Measurements from ENCODE around the gene TELO2. TPM values are rescaled to one million over a fixed set of nuclear protein-coding genes. Genes with fewer than 3 reads are reported as not detected.

Gene TELO2
- polyA plus RNA-seq, 2 of the 4 experiments (the other 2 are of a cell fraction): 10.6 to 34.8 TPM

- no peak for ATAC-seq
- Histone ChIP-seq H3K27ac (no peak overlapping the region), H3K4me3 (no peak overlapping the region), H3K4me2 (no peak overlapping the region), H3K4me1 (peaks cover 3% of the 10 kb centered on the region; the same call in 1 of the 3 replicates), H3K9me3 (no peaks in the 10 kb centered on the region)
- CTCF ChIA-PET: interaction anchor here (0.8 kb wide), 1 partner anchor 409 kb away, joined by 3 read pairs; no protein-coding TSS in a partner anchor
- FAIRE-seq: no peak
- POLR2A ChIA-PET: no interaction called here
- no peak for TF ChIP-seq TFCP2L1 (CRISPR knock-in tag; IDR thresholded peaks at IDR 0.05)
- no peak for TF ChIP-seq RAD21 (conservative IDR thresholded peaks at IDR 0.05 in 1 of 2, IDR thresholded peaks at IDR 0.05 in 1 of 2)
- no peak for TF ChIP-seq FOSL2 (IDR thresholded peaks at IDR 0.05)
- TF ChIP-seq FOSL2 (CRISPR knock-in tag; IDR thresholded peaks at IDR 0.05): no peak
- no peak for TF ChIP-seq ESRRA (IDR thresholded peaks at IDR 0.05; ENCODE audit: borderline replicate concordance, low read length)
- no peak for TF ChIP-seq HOXA7 (CRISPR knock-in tag; IDR thresholded peaks at IDR 0.05)
- no peak for TF ChIP-seq RCOR1 (IDR thresholded peaks at IDR 0.05; ENCODE audit: low read depth, low read length)
- TF ChIP-seq, protein P1, sequence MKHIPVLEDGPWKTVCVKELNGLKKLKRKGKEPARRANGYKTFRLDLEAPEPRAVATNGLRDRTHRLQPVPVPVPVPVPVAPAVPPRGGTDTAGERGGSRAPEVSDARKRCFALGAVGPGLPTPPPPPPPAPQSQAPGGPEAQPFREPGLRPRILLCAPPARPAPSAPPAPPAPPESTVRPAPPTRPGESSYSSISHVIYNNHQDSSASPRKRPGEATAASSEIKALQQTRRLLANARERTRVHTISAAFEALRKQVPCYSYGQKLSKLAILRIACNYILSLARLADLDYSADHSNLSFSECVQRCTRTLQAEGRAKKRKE (CRISPR knock-in tag; IDR thresholded peaks at IDR 0.05; ENCODE audit: low read depth): no peak
- TF ChIP-seq, protein P2, sequence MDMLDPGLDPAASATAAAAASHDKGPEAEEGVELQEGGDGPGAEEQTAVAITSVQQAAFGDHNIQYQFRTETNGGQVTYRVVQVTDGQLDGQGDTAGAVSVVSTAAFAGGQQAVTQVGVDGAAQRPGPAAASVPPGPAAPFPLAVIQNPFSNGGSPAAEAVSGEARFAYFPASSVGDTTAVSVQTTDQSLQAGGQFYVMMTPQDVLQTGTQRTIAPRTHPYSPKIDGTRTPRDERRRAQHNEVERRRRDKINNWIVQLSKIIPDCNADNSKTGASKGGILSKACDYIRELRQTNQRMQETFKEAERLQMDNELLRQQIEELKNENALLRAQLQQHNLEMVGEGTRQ (IDR thresholded peaks at IDR 0.05): no peak
- TF ChIP-seq, protein P3, sequence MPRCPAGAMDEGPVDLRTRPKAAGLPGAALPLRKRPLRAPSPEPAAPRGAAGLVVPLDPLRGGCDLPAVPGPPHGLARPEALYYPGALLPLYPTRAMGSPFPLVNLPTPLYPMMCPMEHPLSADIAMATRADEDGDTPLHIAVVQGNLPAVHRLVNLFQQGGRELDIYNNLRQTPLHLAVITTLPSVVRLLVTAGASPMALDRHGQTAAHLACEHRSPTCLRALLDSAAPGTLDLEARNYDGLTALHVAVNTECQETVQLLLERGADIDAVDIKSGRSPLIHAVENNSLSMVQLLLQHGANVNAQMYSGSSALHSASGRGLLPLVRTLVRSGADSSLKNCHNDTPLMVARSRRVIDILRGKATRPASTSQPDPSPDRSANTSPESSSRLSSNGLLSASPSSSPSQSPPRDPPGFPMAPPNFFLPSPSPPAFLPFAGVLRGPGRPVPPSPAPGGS (IDR thresholded peaks at IDR 0.05): no peak
- no peak for TF ChIP-seq NR3C1 (IDR thresholded peaks at IDR 0.05)
- TF ChIP-seq ELK1 (IDR thresholded peaks at IDR 0.05; ENCODE audit: low read depth, low read length): no peak
- TF ChIP-seq POLR2A (IDR thresholded peaks at IDR 0.05; ENCODE audit: low read length): no peak
- TF ChIP-seq TP53 (CRISPR knock-in tag; IDR thresholded peaks at IDR 0.05): no peak
- no peak for TF ChIP-seq ZC3H11A (IDR thresholded peaks at IDR 0.05)
- no peak for TF ChIP-seq EHMT2 (IDR thresholded peaks at IDR 0.05; ENCODE audit: low read depth)
- no peak for TF ChIP-seq EP300 (IDR thresholded peaks at IDR 0.05)
- no peak for DNase-seq (ENCODE audit: low read depth in 1 of 2, low spot score in 1 of 2)
- 90% methylated on average over 15 of the region's 18 CpGs for WGBS (ENCODE audit: missing lambda C conversion rate)
Measured at GRCh38 chr16:1542533-1542932, 49.4 kb downstream of the TELO2 start.

GRCh38 chr16:1543085-1543896 is 50.1 kb downstream of the TELO2 start:
- 58% methylated on average over 27 of the region's 30 CpGs for WGBS (ENCODE audit: missing lambda C conversion rate)
- FAIRE-seq: no peak
- POLR2A ChIA-PET: no interaction called here
- H3K4me1 ChIP-seq: peaks cover 3% of the 10 kb centered on the region; the same call in 1 of the 3 replicates
- TF ChIP-seq TFCP2L1 (CRISPR knock-in tag; IDR thresholded peaks at IDR 0.05) (no peak), ZFP36 (IDR thresholded peaks at IDR 0.05; ENCODE audit: borderline replicate concordance, partially characterized antibody) (no peak), MYC (IDR thresholded peaks at IDR 0.05; ENCODE audit: borderline replicate concordance, low read length) (no peak), JUN (IDR thresholded peaks at IDR 0.05) (no peak), HDAC2 (IDR thresholded peaks at IDR 0.05) (no peak), HEYL (CRISPR knock-in tag; IDR thresholded peaks at IDR 0.05) (no peak), CHD2 (IDR thresholded peaks at IDR 0.05; ENCODE audit: low read length, partially characterized antibody) (no peak), E2F6 (IDR thresholded peaks at IDR 0.05; ENCODE audit: borderline replicate concordance, low read depth) (no peak), HOXB5 (CRISPR knock-in tag; IDR thresholded peaks at IDR 0.05) (no peak), RNF2 (IDR thresholded peaks at IDR 0.05; ENCODE audit: borderline replicate concordance, low read depth) (no peak), FOSB (CRISPR knock-in tag; IDR thresholded peaks at IDR 0.05) (no peak)
- TF ChIP-seq, protein P4, sequence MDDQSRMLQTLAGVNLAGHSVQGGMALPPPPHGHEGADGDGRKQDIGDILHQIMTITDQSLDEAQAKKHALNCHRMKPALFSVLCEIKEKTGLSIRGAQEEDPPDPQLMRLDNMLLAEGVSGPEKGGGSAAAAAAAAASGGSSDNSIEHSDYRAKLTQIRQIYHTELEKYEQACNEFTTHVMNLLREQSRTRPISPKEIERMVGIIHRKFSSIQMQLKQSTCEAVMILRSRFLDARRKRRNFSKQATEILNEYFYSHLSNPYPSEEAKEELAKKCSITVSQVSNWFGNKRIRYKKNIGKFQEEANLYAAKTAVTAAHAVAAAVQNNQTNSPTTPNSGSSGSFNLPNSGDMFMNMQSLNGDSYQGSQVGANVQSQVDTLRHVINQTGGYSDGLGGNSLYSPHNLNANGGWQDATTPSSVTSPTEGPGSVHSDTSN (IDR thresholded peaks at IDR 0.05): no peak
- TF ChIP-seq, protein P3 (IDR thresholded peaks at IDR 0.05): no peak
- CTCF ChIA-PET: interaction anchor here (0.8 kb wide), 1 partner anchor 408 kb away, joined by 3 read pairs; no protein-coding TSS in a partner anchor
- DNase-seq (ENCODE audit: low read depth in 1 of 2, low spot score in 1 of 2): peak; percentile 38 to 51
- no peak overlapping the region for H3K4me2 ChIP-seq
- H3K9me3 ChIP-seq: no peaks in the 10 kb centered on the region
- ATAC-seq: peak; percentile 31 to 72; a peak in 4 of 6 replicates
- H3K27ac ChIP-seq: no peak overlapping the region
- H3K4me3 ChIP-seq: no peak overlapping the region

All from A549 (cell line).